Fibroblast of lung (primary cell): ENCODE results near the gene HOXA13. TPM values are rescaled to one million over a fixed set of nuclear protein-coding genes. Genes with fewer than 3 reads are reported as not detected.

ENCODE experiments used
- DNase-seq, 2 donors: peaks; one replicate each; pipeline versions ENCODE4 v3.0.0 to v3.0.0-alpha.2; 2010; ENCODE audit warnings: low read depth in 2 of 2
- H2AFZ ChIP-seq: 2 replicates; pipeline ENCODE4 v1.5.1; 2012; ENCODE audit warnings: low read length, control low read depth, inconsistent platforms
- H3K27ac ChIP-seq: 2 replicates; pipeline ENCODE4 v1.5.1; 2011; ENCODE audit warnings: low read length, control low read depth; ENCODE audit not compliant: insufficient read depth
- H3K27me3 ChIP-seq: 2 replicates; pipeline ENCODE4 v1.5.1; 2011; ENCODE audit warnings: mild to moderate bottlenecking, low read length; ENCODE audit not compliant: control insufficient read depth, insufficient read depth
- H3K36me3 ChIP-seq: 2 replicates; pipeline ENCODE4 v1.5.1; 2011; ENCODE audit warnings: low read length; ENCODE audit not compliant: control insufficient read depth, insufficient read depth
- H3K4me1 ChIP-seq: 2 replicates; pipeline ENCODE4 v1.5.1; 2011; ENCODE audit warnings: low read length; ENCODE audit not compliant: control insufficient read depth, insufficient read depth; ENCODE audit errors: extremely low read depth
- H3K4me2 ChIP-seq: 2 replicates; pipeline ENCODE4 v1.5.1; 2011; ENCODE audit warnings: low read length, control low read depth; ENCODE audit not compliant: insufficient read depth; ENCODE audit errors: extremely low read depth
- H3K4me3 ChIP-seq, 4 experiments: fragments of 200-600 bp in 1 of 4; sonication (generic) in 1 of 4; replicated peaks in 1 of 4; 2 replicates each; pipeline ENCODE4 v1.5.1; 2011 to 2016; ENCODE audit warnings: low read length in 4 of 4, low read depth in 3 of 4, mild to moderate bottlenecking in 3 of 4, control low read depth in 2 of 4, inconsistent platforms in 1 of 4, mixed read lengths in 1 of 4; ENCODE audit not compliant: insufficient read depth in 1 of 4; ENCODE audit errors: control extremely low read depth in 1 of 4
- H3K79me2 ChIP-seq: 2 replicates; pipeline ENCODE4 v1.5.1; 2012; ENCODE audit warnings: mild to moderate bottlenecking, low read length, inconsistent platforms; ENCODE audit not compliant: control insufficient read depth, insufficient read depth
- H3K9ac ChIP-seq: 2 replicates; pipeline ENCODE4 v1.5.1; 2011; ENCODE audit warnings: mild to moderate bottlenecking, low read length, control low read depth; ENCODE audit not compliant: insufficient read depth
- H3K9me3 ChIP-seq: 2 replicates; pipeline ENCODE4 v1.5.1; 2012; ENCODE audit warnings: low read depth, low read length; ENCODE audit not compliant: control insufficient read depth, insufficient read depth
- H4K20me1 ChIP-seq: 2 replicates; pipeline ENCODE4 v1.5.1; 2011; ENCODE audit warnings: low read length; ENCODE audit not compliant: control insufficient read depth, insufficient read depth; ENCODE audit errors: extremely low read depth
- CTCF ChIP-seq, 2 donors: IDR thresholded peaks in 1 of 2; conservative IDR thresholded peaks in 1 of 2; 1 replicate in 1 of 2; 2 replicates in 1 of 2; pipeline ENCODE4 v1.5.1; 2011 to 2012; ENCODE audit warnings: low read length in 2 of 2, control low read depth in 1 of 2, inconsistent platforms in 1 of 2, low read depth in 1 of 2, mild to moderate bottlenecking in 1 of 2
- EZH2 ChIP-seq: IDR thresholded peaks from 2 replicates; pipeline ENCODE4 v1.5.1; 2012; ENCODE audit warnings: low read length, control low read depth, mild to moderate bottlenecking; ENCODE audit errors: missing control alignments
- polyA plus RNA-seq, 2 donors: library from polyadenylated mRNA; depleted of rRNA in 1 of 2; stranded (reverse) in 1 of 2; unstranded in 1 of 2; fragments of >200 nt; gene quantifications; 2 replicates each; pipeline ENCODE4 v1.2.1, GENCODE V29; 2011 to 2012; ENCODE audit warnings: missing spikeins in 1 of 2
- total RNA-seq: library from RNA; depleted of rRNA; stranded (reverse); fragments of >200 nt; gene quantifications from 2 replicates; pipeline ENCODE4 v1.2.1, GENCODE V29; 2014

The HOXA13 gene
- total and polyA plus RNA-seq, 2 donors (not counting 1 experiment from before 2014, with no cell fraction given), result not detected

- H3K36me3 ChIP-seq, result no peaks in the 10 kb centered on the region
- DNase-seq, result peak in 1 of 2 donors; percentile 29
- peak overlapping the region; percentile 85 for H3K4me2 ChIP-seq
- H4K20me1 ChIP-seq, result no peaks in the 10 kb centered on the region
- no peaks in the 10 kb centered on the region for H3K9me3 ChIP-seq
- H3K9ac ChIP-seq, result peak overlapping the region; percentile 67
- peak overlapping the region; percentile 90 for H2AFZ ChIP-seq
- TF ChIP-seq EZH2, result no peak
- TF ChIP-seq CTCF (conservative IDR thresholded peaks at IDR 0.05 in 1 of 2, IDR thresholded peaks at IDR 0.05 in 1 of 2; ENCODE audit: low read depth in 1 of 2, low read length in 2 of 2), result no peak
- peaks cover 4% of the 10 kb centered on the region for H3K4me1 ChIP-seq
- peak overlapping the region; percentile 64 to 86 (median 73) for H3K4me3 ChIP-seq
- H3K79me2 ChIP-seq, result peaks cover 10% of the 10 kb centered on the region
- no peaks in the 10 kb centered on the region for H3K27me3 ChIP-seq
- peak overlapping the region; percentile 63 for H3K27ac ChIP-seq
These were observed 43.9 kb downstream of the HOXA13 start for GRCh38 chr7:27155816-27156507.

GRCh38 chr7:27154901-27155815 is 44.7 kb downstream of the HOXA13 start:
- Histone ChIP-seq H3K79me2 (peaks cover 16% of the 10 kb centered on the region), H2AFZ (peak overlapping the region; percentile 90)

More at GRCh38 chr7:27154901-27155815, 44.7 kb downstream of the HOXA13 start:
- TF ChIP-seq CTCF (conservative IDR thresholded peaks at IDR 0.05 in 1 of 2, IDR thresholded peaks at IDR 0.05 in 1 of 2; ENCODE audit: low read depth in 1 of 2, low read length in 2 of 2) (no peak), EZH2 (no peak)
- Histone ChIP-seq H3K9me3 (no peaks in the 10 kb centered on the region), H3K36me3 (no peaks in the 10 kb centered on the region), H3K4me1 (peaks cover 4% of the 10 kb centered on the region), H3K4me2 (peak overlapping the region; percentile 85), H3K27me3 (no peaks in the 10 kb centered on the region), H3K4me3 (peak overlapping the region; percentile 33 to 86 (median 73)), H3K27ac (no peak overlapping the region), H4K20me1 (no peaks in the 10 kb centered on the region), H3K9ac (no peak overlapping the region)
- DNase-seq, result no peak
